Astrocyte of the spinal cord (primary cell): ENCODE measurements around the gene SLC25A36.
A peak's percentile ranks its signal among the peaks of the same experiment; 100 is the strongest.
"Not testable (repeated sequence)": the region's sequence is repeated elsewhere in the genome, so short reads cannot be mapped to it uniquely, and the experiment has no call there.

Experiments
- DNase-seq: peaks from one replicate; pipeline ENCODE4 v3.0.0; 2011; ENCODE audit warnings: low read depth, low spot score
- H3K4me3 ChIP-seq: 2 replicates; pipeline ENCODE4 v1.5.1; 2011; ENCODE audit warnings: low read depth, mild to moderate bottlenecking, low read length, moderate library complexity
- in situ Hi-C: cut with HindIII; loops from 2 replicates; pipeline ENCODE4 v1.10.0; 2017; ENCODE audit warnings: low sequenced_read_pairs
- TF ChIP-seq, protein P1 (sequence below): IDR thresholded peaks from 2 replicates; pipeline ENCODE4 v1.5.1; 2012; ENCODE audit warnings: low read depth, mild to moderate bottlenecking, low read length, inconsistent platforms

The SLC25A36 gene

DNA sequence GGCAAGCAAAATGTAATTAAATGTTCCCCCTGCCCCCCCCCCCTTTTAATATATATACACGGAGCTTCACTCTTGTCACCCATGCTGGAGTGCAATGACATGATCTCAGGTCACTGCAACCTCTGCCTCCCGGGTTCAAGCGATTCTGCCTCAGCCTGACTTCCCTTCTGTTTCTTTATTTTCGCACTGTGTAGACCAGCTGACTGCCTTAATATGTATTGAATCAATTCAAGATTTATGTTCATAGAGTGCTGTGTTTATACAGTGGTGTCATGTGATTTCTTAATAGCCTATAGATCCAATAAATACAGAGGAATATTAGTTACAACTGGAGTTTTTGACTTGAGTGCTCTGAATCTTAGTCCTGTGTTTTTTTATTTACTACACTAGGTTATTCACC lies 39.0 kb downstream of the SLC25A36 start:
- in situ Hi-C loops = no loop called here
- no peak for DNase-seq
- H3K4me3 ChIP-seq = no peak overlapping the region
- TF ChIP-seq, protein P1, sequence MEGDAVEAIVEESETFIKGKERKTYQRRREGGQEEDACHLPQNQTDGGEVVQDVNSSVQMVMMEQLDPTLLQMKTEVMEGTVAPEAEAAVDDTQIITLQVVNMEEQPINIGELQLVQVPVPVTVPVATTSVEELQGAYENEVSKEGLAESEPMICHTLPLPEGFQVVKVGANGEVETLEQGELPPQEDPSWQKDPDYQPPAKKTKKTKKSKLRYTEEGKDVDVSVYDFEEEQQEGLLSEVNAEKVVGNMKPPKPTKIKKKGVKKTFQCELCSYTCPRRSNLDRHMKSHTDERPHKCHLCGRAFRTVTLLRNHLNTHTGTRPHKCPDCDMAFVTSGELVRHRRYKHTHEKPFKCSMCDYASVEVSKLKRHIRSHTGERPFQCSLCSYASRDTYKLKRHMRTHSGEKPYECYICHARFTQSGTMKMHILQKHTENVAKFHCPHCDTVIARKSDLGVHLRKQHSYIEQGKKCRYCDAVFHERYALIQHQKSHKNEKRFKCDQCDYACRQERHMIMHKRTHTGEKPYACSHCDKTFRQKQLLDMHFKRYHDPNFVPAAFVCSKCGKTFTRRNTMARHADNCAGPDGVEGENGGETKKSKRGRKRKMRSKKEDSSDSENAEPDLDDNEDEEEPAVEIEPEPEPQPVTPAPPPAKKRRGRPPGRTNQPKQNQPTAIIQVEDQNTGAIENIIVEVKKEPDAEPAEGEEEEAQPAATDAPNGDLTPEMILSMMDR = no peak

DNA sequence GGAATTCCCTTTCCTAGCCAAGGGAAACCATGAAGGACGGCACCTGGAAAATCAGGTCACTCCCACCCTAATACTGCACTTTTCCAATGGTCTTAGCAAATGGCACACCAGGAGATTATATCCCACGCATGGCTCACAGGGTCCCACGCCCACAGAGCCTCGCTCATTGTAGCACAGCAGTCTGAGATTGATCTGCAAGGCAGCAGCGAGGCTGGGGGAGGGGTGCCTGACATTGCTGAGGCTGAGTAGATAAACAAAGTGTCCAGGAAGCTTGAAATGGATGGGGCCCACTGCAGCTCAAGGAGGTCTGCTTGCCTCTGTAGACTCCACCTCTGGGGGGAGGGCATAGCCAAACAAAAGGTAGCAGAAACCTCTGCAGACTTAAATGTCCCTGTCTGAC lies 46.2 kb downstream of the SLC25A36 start:
- H3K4me3 ChIP-seq, in situ Hi-C loops, DNase-seq: not testable (repeated sequence)

DNA sequence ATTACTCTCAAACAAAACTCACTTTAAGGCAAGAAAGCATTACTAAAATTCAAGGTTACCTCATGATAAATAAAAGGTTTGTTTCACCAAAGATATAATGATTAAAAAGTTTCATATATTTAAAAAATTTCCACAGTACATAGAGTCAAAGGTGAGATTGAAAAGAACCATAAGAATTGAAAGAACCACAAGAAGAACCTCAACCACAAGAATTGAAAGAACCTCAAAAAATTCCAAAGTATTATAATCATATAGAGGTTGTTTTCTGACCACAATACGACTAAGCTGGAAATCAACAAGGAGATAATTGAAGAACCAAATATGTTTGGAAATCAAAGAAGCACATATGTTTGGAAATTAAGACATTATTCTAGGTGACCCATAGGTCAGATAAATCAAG lies 52.7 kb downstream of the SLC25A36 start:
- TF ChIP-seq, protein P1 = no peak
- peak; percentile 17 for DNase-seq
- in situ Hi-C loops = no loop called here
- no peak overlapping the region for H3K4me3 ChIP-seq

DNA sequence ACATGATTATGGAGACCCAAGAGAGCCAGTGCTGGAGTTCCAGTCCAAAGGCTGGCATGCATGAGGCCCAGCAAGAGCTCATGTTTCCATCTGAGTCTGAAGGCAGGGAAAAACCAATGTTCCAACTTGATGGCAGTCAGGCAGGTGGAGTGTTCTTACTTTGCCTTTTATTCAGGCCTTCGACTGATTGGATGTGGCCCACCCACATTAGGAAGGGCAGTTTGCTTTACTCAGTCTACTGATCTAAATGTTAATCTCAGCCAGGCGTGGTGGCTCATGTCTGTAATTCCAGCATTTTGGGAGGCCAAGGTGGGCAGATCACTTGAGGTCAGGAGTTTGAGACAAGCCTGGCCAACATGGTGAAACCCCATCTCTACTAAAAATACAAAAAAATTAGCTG lies 53.2 kb downstream of the SLC25A36 start:
- in situ Hi-C loops, DNase-seq, H3K4me3 ChIP-seq: not testable (repeated sequence)

DNA sequence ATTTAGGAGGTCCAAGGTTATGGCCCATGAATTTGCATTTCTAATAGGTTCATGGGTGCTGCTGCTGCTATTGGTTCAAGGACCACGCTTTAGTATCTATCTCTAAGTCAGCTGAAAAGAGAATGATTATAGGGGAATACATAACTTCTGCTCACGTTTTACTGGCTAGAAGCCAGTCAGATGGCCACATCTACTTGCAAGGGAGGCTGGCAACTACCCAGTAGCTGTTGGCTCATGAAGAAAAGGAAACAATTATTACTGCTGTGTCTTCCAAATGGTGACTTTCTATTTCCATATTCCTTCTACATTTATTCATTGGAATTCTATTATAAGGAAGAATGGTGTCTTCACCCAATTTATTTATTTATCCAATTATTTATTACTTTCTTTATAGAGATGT lies 54.2 kb downstream of the SLC25A36 start:
- in situ Hi-C loops = no loop called here
- H3K4me3 ChIP-seq = no peak overlapping the region
- TF ChIP-seq, protein P1 = no peak
- no peak for DNase-seq

DNA sequence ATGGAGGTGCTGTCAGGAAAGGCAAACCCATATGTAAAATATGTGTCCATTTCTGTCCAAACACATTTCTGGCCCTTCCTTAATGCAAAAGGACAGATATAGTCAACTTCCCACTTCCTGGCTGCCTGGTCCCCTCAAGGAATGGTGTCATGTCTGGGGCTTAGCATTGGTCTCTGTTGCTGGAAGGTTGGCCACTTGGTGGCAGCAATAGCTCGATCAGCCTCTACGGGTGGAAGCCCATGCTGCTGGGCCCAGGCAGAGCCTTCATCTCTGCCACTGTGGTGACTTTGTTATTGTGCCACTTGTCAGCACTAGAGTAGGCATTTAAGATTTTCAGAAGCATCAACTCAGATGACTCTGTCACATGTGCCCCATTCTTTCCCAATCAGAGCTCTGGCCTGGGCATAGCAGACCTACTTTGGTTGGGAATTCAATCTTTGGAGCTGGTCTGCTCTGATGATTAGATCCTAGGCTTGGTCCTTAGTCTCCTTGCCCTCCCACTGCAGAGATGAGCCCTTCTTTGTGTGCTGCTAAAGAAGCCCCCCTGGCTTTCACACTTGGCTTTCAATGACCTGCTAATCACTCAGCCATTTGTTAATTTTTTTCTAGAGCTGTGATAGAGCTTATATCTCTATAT lies 58.5 kb downstream of the SLC25A36 start:
- no peak overlapping the region for H3K4me3 ChIP-seq
- in situ Hi-C loops = no loop called here
- DNase-seq = peak; percentile 49
- TF ChIP-seq, protein P1 = peak; percentile 83

DNA sequence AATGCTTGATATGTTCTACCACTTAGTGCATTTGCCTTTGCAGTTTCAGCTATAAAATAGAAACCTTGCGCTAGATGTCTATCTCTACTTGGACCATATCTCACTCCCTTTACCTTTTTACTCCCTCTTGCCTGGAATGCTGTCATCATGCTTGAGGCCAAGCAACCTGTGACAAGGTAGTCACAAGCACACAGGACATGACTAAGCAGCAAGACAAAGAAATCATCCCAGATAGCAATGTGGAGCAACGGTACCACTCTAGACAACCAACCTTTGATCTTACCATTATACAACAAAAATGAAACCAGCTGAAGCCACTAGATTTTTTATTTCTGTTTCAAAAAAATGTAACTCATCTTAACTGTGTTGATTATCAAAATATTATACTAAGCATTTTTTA lies 59.0 kb downstream of the SLC25A36 start:
- in situ Hi-C loops = no loop called here
- DNase-seq = no peak
- TF ChIP-seq, protein P1 = no peak
- no peak overlapping the region for H3K4me3 ChIP-seq

DNA sequence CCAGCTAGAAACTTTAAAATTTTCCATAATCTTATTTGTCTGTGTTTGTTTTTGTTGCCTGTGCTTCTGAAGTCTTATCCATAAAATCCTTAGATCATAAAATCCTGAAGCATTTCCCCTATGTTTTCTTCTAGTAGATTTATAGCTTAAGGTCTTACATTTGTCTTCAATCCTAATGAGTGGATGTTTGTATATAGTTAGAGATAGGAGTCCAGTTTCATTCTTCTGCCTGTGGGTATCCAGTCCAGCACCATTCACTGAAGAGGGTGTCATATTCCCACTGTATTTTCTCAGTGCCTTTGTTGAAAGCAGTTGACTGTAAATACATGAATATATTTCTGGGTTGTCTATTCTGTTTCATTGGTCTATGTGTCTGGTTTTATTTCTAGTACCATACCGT lies 64.7 kb downstream of the SLC25A36 start:
- TF ChIP-seq, protein P1 = no peak
- no peak for DNase-seq
- in situ Hi-C loops = no loop called here
- H3K4me3 ChIP-seq = no peak overlapping the region
